Activated T-cell treated with anti-CD3 and anti-CD28 coated beads, Interleukin-2, amount 50 U/mL, for 4 hours (primary cell): ENCODE results near the gene PHACTR1. TPM values are rescaled to one million over a fixed set of nuclear protein-coding genes. Genes with fewer than 3 reads are reported as not detected.

Experiments used
- ATAC-seq, 2 donors: fragments of 200-7000 bp; cut with Tn5 transposase; one replicate each; pipeline ENCODE4 v1.10.0; 2021
- DNase-seq: peaks from one replicate; pipeline ENCODE4 v3.0.0-alpha.2; 2020
- H3K27me3 Mint-ChIP-seq: one replicate; pipeline ENCODE4 v1.8.0; 2021; ENCODE audit warnings: low read depth, mixed read lengths
- H3K36me3 Mint-ChIP-seq: one replicate; pipeline ENCODE4 v1.8.0; 2022; ENCODE audit warnings: mixed read lengths; ENCODE audit not compliant: insufficient read depth
- H3K4me1 Mint-ChIP-seq: one replicate; pipeline ENCODE4 v1.8.0; 2021; ENCODE audit warnings: low read depth, mixed read lengths
- H3K4me3 Mint-ChIP-seq: one replicate; pipeline ENCODE4 v1.8.0; 2021; ENCODE audit warnings: mild to moderate bottlenecking, moderate library complexity, mixed read lengths
- H3K9me3 Mint-ChIP-seq: one replicate; pipeline ENCODE4 v1.8.0; 2021; ENCODE audit warnings: mixed read lengths
- total RNA-seq, 3 donors: library from RNA; stranded (reverse); gene quantifications; one replicate each; pipeline ENCODE4 v1.2.1, GENCODE V29; 2021

PHACTR1 gene
- total RNA-seq, 3 donors from 2014 or later: 0.26 to 1.1 (median 0.30) TPM

GRCh38 chr6:13066820-13067219 is 350.3 kb downstream of the PHACTR1 start:
- Mint-ChIP-seq H3K4me1 (no peaks in the 10 kb centered on the region), H3K36me3 (no peaks in the 10 kb centered on the region), H3K4me3 (no peak overlapping the region), H3K27me3 (no peaks in the 10 kb centered on the region), H3K9me3 (no peaks in the 10 kb centered on the region)
- DNase-seq: no peak
- ATAC-seq: no peak

- no peaks in the 10 kb centered on the region for H3K36me3 Mint-ChIP-seq
- H3K4me3 Mint-ChIP-seq: no peak overlapping the region
- DNase-seq (no peak), ATAC-seq (no peak)
- no peaks in the 10 kb centered on the region for H3K4me1 Mint-ChIP-seq
- H3K9me3 Mint-ChIP-seq: no peaks in the 10 kb centered on the region
- peaks cover 3% of the 10 kb centered on the region for H3K27me3 Mint-ChIP-seq
These were observed 352.1 kb downstream of the PHACTR1 start for GRCh38 chr6:13068586-13069210.

- Mint-ChIP-seq H3K4me3 (no peak overlapping the region), H3K27me3 (peaks cover 10% of the 10 kb centered on the region), H3K36me3 (no peaks in the 10 kb centered on the region), H3K4me1 (no peaks in the 10 kb centered on the region), H3K9me3 (no peaks in the 10 kb centered on the region)
- ATAC-seq: no peak
- DNase-seq: no peak
These were observed 355.2 kb downstream of the PHACTR1 start for GRCh38 chr6:13071550-13072345.

- Mint-ChIP-seq H3K36me3 (no peaks in the 10 kb centered on the region), H3K4me3 (no peak overlapping the region), H3K27me3 (peaks cover 10% of the 10 kb centered on the region), H3K4me1 (no peaks in the 10 kb centered on the region), H3K9me3 (no peaks in the 10 kb centered on the region)
- DNase-seq (no peak), ATAC-seq (no peak)
These were observed 356.2 kb downstream of the PHACTR1 start for GRCh38 chr6:13072686-13073347.

GRCh38 chr6:13074415-13075140 is 358.0 kb downstream of the PHACTR1 start:
- H3K27me3 Mint-ChIP-seq: peaks cover 10% of the 10 kb centered on the region
- no peaks in the 10 kb centered on the region for H3K9me3 Mint-ChIP-seq

GRCh38 chr6:13075141-13075845 is 358.7 kb downstream of the PHACTR1 start:
- no peaks in the 10 kb centered on the region for H3K4me1 Mint-ChIP-seq

More at GRCh38 chr6:13074415-13075140, 358.0 kb downstream of the PHACTR1 start:
- Mint-ChIP-seq H3K36me3 (no peaks in the 10 kb centered on the region), H3K4me1 (no peaks in the 10 kb centered on the region), H3K4me3 (no peak overlapping the region)
- DNase-seq (no peak), ATAC-seq (no peak)

GRCh38 chr6:13076575-13076974 is 360.0 kb downstream of the PHACTR1 start:
- Mint-ChIP-seq H3K4me1 (no peaks in the 10 kb centered on the region), H3K9me3 (no peaks in the 10 kb centered on the region)

More at GRCh38 chr6:13075141-13075845, 358.7 kb downstream of the PHACTR1 start:
- Mint-ChIP-seq H3K36me3 (no peaks in the 10 kb centered on the region), H3K27me3 (peaks cover 14% of the 10 kb centered on the region), H3K9me3 (no peaks in the 10 kb centered on the region), H3K4me3 (no peak overlapping the region)
- ATAC-seq (no peak), DNase-seq (no peak)

GRCh38 chr6:13077117-13077516 is 360.6 kb downstream of the PHACTR1 start:
- Mint-ChIP-seq H3K4me3 (no peak overlapping the region), H3K27me3 (peaks cover 14% of the 10 kb centered on the region), H3K9me3 (no peaks in the 10 kb centered on the region), H3K4me1 (no peaks in the 10 kb centered on the region), H3K36me3 (no peaks in the 10 kb centered on the region)
- no peak for DNase-seq
- no peak for ATAC-seq

More at GRCh38 chr6:13076575-13076974, 360.0 kb downstream of the PHACTR1 start:
- DNase-seq: no peak
- H3K27me3 Mint-ChIP-seq: peaks cover 14% of the 10 kb centered on the region
- H3K4me3 Mint-ChIP-seq: no peak overlapping the region
- no peak for ATAC-seq
- H3K36me3 Mint-ChIP-seq: no peaks in the 10 kb centered on the region

GRCh38 chr6:13079096-13079723 is 362.6 kb downstream of the PHACTR1 start:
- no peak for ATAC-seq
- H3K4me3 Mint-ChIP-seq: no peak overlapping the region
- no peak for DNase-seq
- peaks cover 14% of the 10 kb centered on the region for H3K27me3 Mint-ChIP-seq
- no peaks in the 10 kb centered on the region for H3K4me1 Mint-ChIP-seq
- H3K36me3 Mint-ChIP-seq: no peaks in the 10 kb centered on the region
- no peaks in the 10 kb centered on the region for H3K9me3 Mint-ChIP-seq

- H3K9me3 Mint-ChIP-seq: no peaks in the 10 kb centered on the region
- no peaks in the 10 kb centered on the region for H3K36me3 Mint-ChIP-seq
- H3K4me3 Mint-ChIP-seq: no peak overlapping the region
- no peak for ATAC-seq
- DNase-seq: no peak
- H3K4me1 Mint-ChIP-seq: no peaks in the 10 kb centered on the region
- peaks cover 12% of the 10 kb centered on the region for H3K27me3 Mint-ChIP-seq
These were observed 364.1 kb downstream of the PHACTR1 start for GRCh38 chr6:13080462-13081188.

GRCh38 chr6:13081189-13081563 is 364.6 kb downstream of the PHACTR1 start:
- ATAC-seq: no peak
- no peaks in the 10 kb centered on the region for H3K36me3 Mint-ChIP-seq
- H3K4me3 Mint-ChIP-seq: no peak overlapping the region
- H3K4me1 Mint-ChIP-seq: no peaks in the 10 kb centered on the region
- no peak for DNase-seq
- no peaks in the 10 kb centered on the region for H3K9me3 Mint-ChIP-seq
- peaks cover 12% of the 10 kb centered on the region for H3K27me3 Mint-ChIP-seq

GRCh38 chr6:13089296-13089994 is 372.9 kb downstream of the PHACTR1 start:
- ATAC-seq (no peak), DNase-seq (no peak)
- Mint-ChIP-seq H3K27me3 (peaks cover 3% of the 10 kb centered on the region), H3K36me3 (no peaks in the 10 kb centered on the region), H3K9me3 (no peaks in the 10 kb centered on the region), H3K4me3 (no peak overlapping the region), H3K4me1 (no peaks in the 10 kb centered on the region)
